Heart left ventricle (tissue), 16 donors: ENCODE data around the gene IGSF9. TPM values are rescaled to one million over a fixed set of nuclear protein-coding genes. Genes with fewer than 3 reads are reported as not detected.
A peak's percentile ranks its signal among the peaks of the same experiment; 100 is the strongest.

Experiments used
- ATAC-seq, 4 donors: fragments of 200-7000 bp; cut with Tn5 transposase; one replicate each; pipeline ENCODE4 v1.9.1; 2020 to 2022; ENCODE audit warnings: moderate library complexity in 4 of 4, mild to moderate bottlenecking in 3 of 4, moderate number of reproducible peaks in 1 of 4
- DNase-seq, 5 donors: peaks; one replicate each; pipeline ENCODE4 v3.0.0-alpha.2; 2020
- H3K27ac ChIP-seq, 12 donors: fragments of 200-600 bp; sonication (generic) in 4 of 12; one replicate each; pipeline versions ENCODE4 v1.5.0 to v1.8.0; 2016 to 2022; ENCODE audit warnings: mild to moderate bottlenecking in 2 of 12
- H3K27me3 ChIP-seq, 9 donors: fragments of 200-600 bp; sonication (generic) in 2 of 9; one replicate each; pipeline versions ENCODE4 v1.5.1 to v1.8.0; 2016 to 2022; ENCODE audit warnings: mild to moderate bottlenecking in 3 of 9
- H3K36me3 ChIP-seq, 9 donors: fragments of 200-600 bp; sonication (generic) in 2 of 9; one replicate each; pipeline versions ENCODE4 v1.5.0 to v1.8.0; 2018 to 2022; ENCODE audit warnings: mild to moderate bottlenecking in 2 of 9
- H3K4me1 ChIP-seq, 12 donors: fragments of 200-600 bp; sonication (generic) in 4 of 12; one replicate each; pipeline versions ENCODE4 v1.5.0 to v1.8.0; 2016 to 2022; ENCODE audit warnings: mild to moderate bottlenecking in 3 of 12
- H3K4me3 ChIP-seq, 12 donors: fragments of 200-600 bp; sonication (generic) in 4 of 12; one replicate each; pipeline versions ENCODE4 v1.5.0 to v1.8.0; 2017 to 2022; ENCODE audit warnings: mild to moderate bottlenecking in 9 of 12, moderate library complexity in 4 of 12
- H3K9me3 ChIP-seq, 12 donors: fragments of 200-600 bp; sonication (generic) in 4 of 12; one replicate each; pipeline versions ENCODE4 v1.5.0 to v1.8.0; 2016 to 2022; ENCODE audit warnings: mild to moderate bottlenecking in 1 of 12
- CTCF ChIP-seq, 12 donors: fragments of 200-600 bp; sonication (generic) in 4 of 12; IDR thresholded peaks; one replicate each; pipeline versions ENCODE4 v1.5.0 to v1.8.0; 2018 to 2022; ENCODE audit warnings: antibody characterized with exemption in 12 of 12, mild to moderate bottlenecking in 5 of 12
- POLR2A ChIP-seq, 2 donors: fragments of 450-650 bp; IDR thresholded peaks; one replicate each; pipeline ENCODE4 v1.6.1; 2017; ENCODE audit warnings: antibody characterized with exemption in 2 of 2, mild to moderate bottlenecking in 2 of 2, moderate library complexity in 2 of 2
- WGBS, 4 donors: extraction: QIAGEN DNeasy Blood & Tissue Kit in 2 of 4; methylation state at CpG; one replicate each; pipeline versions ENCODE4 v1.1.5 to v1.1.7; 2013 to 2018; 5-methylcytosine and 5-hydroxymethylcytosine counted together
- intact Hi-C, 10 donors: fragments of 100-400 bp; cut with DNase I; formaldehyde crosslinking; loops; one replicate each; pipeline versions ENCODE4 v1.11.1 to v1.14.2; 2022
- polyA plus RNA-seq, 2 donors: library from polyadenylated mRNA; stranded (reverse); fragments of 200-250 nt; gene quantifications; one replicate each; pipeline ENCODE4 v1.2.3, GENCODE V29; 2013
- total RNA-seq, 9 donors: library from RNA; depleted of rRNA in 2 of 9; stranded (reverse); fragments of >200 nt in 2 of 9; fragmentation: NEBNext Ultra II Directional in 3 of 9; extraction: Animal tissue kit (Norgen Biotek cat#: 25700) in 3 of 9; gene quantifications; one replicate each; pipeline versions ENCODE4 v1.1.0 to v1.2.4, GENCODE V29; 2016 to 2023
- donor health status: ischemic (EF 13 %, LVEDD 7.1; RV severe dilation, severe dysfunction).
- donor health status: healthy with polysubstance abuse.
- donor health status: DM: no; HTN: yes; CAD: no.
- donor health status: DM: no; HTN: no; CAD: no.
- donor health status: ischemic (EF 25% LVEDD 6.9; RV normal size, moderate dysfunction).
- donor health status: ischemic (EF 25% LVEDD 5.7; RV mildly dilated, moderate dysfunction).
- donor health status: healthy.
- donor health status: DM: yes; HTN: yes; CAD: no.
- donor health status: ischemic (EF 35%, LVEDD 5.7; RV mildly dilated, moderate dysfunction).
- donor health status: nonischemic (EF 11% LVEDD 7.7; RV severe dilation, severe dysfunction).
- donor health status: DM: yes; HTN: yes; CAD: no.
- donor health status: PGD.
- donor health status: ischemic (EF 29% LVEDD 5.4; RV normal size, mild dysfunction).
- donor health status: nonischemic (EF 23%, LVEDD 6.1; RV moderate dilation, normal function).

The IGSF9 gene
- total and polyA plus RNA-seq, 11 donors: 0.06 to 4.8 (median 0.12) TPM; not detected in 6

DNA sequence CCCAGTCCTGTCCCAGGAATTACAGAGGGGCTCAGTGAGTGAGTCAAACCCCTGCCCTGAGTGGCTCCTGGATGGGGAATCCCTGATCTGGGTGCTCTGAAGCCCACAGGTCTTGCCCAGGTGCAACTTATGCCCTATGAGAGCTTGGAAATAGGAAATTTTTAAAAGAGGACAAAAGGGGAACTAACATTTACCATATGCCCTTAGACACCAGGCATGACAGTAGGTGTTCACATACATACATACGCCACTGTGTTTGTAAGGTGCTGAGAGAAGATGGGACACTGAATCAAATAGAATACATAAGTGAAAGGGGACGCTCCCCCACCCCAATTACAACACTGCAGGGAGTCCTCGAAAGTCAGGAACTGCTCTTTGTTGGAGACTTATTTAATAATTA, 46.9 kb downstream of the IGSF9 start:
- Histone ChIP-seq H3K27me3 (no peaks in the 10 kb centered on the region), H3K36me3 (no peaks in the 10 kb centered on the region), H3K4me3 (no peak overlapping the region), H3K9me3 (no peaks in the 10 kb centered on the region), H3K4me1 (peaks cover 0 to 48% (median 21%) of the 10 kb centered on the region in 12 donors), H3K27ac (no peak overlapping the region)
- DNase-seq: no peak
- ATAC-seq: no peak
- WGBS, 4 donors: 95 to 98% (median 98%) methylated on average over 3 of the region's 3 CpGs
- intact Hi-C loops: loop anchor here in 1 of 10 donors (10.0 kb wide), 1 partner anchor 734 kb away; no protein-coding TSS in a partner anchor
- TF ChIP-seq CTCF (IDR thresholded peaks at IDR 0.05) (no peak), POLR2A (IDR thresholded peaks at IDR 0.05) (no peak)

GRCh38 chr1:159897962-159898361, 47.5 kb downstream of the IGSF9 start:
- Histone ChIP-seq H3K4me1 (peaks cover 0 to 48% (median 21%) of the 10 kb centered on the region in 12 donors), H3K36me3 (no peaks in the 10 kb centered on the region), H3K27ac (no peak overlapping the region), H3K9me3 (no peaks in the 10 kb centered on the region), H3K4me3 (no peak overlapping the region), H3K27me3 (no peaks in the 10 kb centered on the region)
- DNase-seq: no peak
- WGBS, 4 donors: 90 to 94% (median 92%) methylated on average over 3 of the region's 3 CpGs
- no peak for ATAC-seq
- TF ChIP-seq CTCF (IDR thresholded peaks at IDR 0.05) (no peak), POLR2A (IDR thresholded peaks at IDR 0.05) (no peak)
- intact Hi-C loops: loop anchor here in 1 of 10 donors (10.0 kb wide), 1 partner anchor 733 kb away; no protein-coding TSS in a partner anchor

DNA sequence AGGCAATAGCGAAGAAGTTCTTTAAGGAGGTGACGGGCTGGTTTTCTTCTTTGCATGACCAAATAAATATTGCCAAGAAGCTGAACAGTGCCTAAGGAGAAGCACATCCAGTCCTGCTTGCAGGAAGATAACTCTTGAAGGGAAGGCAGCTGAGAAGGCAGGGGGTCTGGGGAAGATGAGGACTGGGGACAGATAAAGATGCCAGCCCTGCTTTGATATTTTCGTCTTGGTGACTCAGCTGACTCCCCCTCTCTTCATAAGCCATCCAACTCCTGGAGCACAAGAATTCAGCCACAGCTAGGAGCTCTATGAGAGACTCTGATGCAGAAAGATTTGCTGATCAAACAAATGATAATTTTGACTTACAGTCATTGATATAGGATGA, 48.9 kb downstream of the IGSF9 start:
- intact Hi-C loops: loop anchor here in 1 of 10 donors (10.0 kb wide), 1 partner anchor 732 kb away; no protein-coding TSS in a partner anchor
- H3K4me1 ChIP-seq: peaks cover 0 to 53% (median 21%) of the 10 kb centered on the region in 12 donors
- peak overlapping the region in 3 of 12 donors; percentile 12 to 72 (median 28) for H3K27ac ChIP-seq

More for the DNA sequence above, 48.9 kb downstream of the IGSF9 start:
- DNase-seq: no peak
- H3K27me3 ChIP-seq: no peaks in the 10 kb centered on the region
- TF ChIP-seq POLR2A (IDR thresholded peaks at IDR 0.05) (no peak), CTCF (IDR thresholded peaks at IDR 0.05) (no peak)
- no peaks in the 10 kb centered on the region for H3K9me3 ChIP-seq
- ATAC-seq: no peak
- H3K36me3 ChIP-seq: no peaks in the 10 kb centered on the region
- 74 to 87% (median 79%) methylated on average over 3 of the region's 3 CpGs for WGBS, 4 donors
- no peak overlapping the region for H3K4me3 ChIP-seq
